ENCODE results near the gene PTCSC3.

Gene PTCSC3

GRCh38 chr14:36085861-36086260 lies 90.7 kb downstream of the PTCSC3 start:
- no peak for DNase-seq (ENCODE audit: low read depth in 2 of 2)

Measured in activated CD4-positive, alpha-beta T cell treated with anti-CD3 and anti-CD28 coated beads for 24 hours (primary cell).